ENCODE measurements around the gene MAGED1.
"Not testable (repeated sequence)": the region's sequence is repeated elsewhere in the genome, so short reads cannot be mapped to it uniquely, and the experiment has no call there.

The MAGED1 gene

DNA sequence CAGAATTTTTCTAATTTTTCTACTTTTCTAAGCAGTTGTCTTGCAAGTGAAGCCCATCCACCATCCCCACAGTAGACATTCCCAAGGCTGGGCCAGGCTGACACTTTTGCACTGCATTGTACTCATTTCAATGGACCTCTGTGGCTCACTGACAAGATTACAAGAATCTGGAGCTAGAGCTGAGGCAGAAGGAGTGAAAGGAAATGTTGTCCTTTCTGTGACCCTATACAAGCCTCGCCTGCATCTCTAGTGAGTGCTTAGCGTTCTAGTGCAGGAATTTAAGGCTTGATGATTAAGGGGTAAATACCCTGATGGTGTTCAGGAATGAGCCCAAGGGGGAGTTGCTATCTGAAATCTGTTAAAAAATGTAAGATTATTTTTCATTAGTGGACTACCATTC is 6.3 kb downstream of the MAGED1 start:
- DNase-seq, result no peak

DNA sequence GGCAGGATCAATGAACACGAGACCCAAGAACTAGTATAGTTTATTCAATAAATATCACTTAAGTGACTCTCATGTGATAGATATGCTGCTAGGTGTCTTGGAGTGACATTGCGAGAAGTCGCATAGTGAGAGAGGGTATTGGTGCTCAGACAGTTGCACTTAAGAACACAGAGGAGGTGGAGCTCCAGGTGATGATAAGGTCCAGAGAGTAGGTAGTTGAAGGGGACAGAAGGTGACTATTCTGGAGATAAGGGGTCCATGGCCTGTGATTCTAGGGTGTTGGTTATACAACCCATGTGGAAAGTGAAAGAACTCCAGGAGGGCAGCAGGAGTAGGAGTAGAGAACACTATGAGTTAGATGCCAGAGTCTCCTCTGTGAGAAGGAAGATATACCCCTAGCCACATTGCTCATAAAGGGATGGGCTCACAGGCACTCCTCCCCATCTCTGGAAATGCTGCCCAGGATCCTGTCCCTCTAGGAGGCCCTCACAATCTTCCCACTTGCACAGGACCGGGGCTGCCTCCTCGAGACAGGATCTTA is 9.2 kb downstream of the MAGED1 start:
- no peak for DNase-seq

DNA sequence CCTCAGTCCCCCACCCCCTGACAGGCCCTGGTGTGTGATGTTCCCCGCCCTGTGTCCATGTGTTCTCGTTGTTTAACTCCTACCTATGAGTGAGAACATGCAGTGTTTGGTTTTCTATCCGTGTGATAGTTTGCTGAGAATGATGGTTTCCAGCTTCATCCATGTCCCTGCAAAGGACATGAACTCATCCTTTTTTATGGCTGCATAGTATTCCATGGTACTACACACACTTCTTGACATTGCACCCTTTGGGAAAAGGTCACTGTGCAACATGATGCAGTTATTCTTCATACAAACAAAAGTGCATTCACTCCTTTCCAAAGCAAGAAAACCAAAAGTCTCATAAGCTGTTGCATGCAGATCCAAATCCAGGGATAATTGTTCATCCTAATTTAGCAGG is 11.7 kb downstream of the MAGED1 start:
- not testable (repeated sequence) for DNase-seq

DNA sequence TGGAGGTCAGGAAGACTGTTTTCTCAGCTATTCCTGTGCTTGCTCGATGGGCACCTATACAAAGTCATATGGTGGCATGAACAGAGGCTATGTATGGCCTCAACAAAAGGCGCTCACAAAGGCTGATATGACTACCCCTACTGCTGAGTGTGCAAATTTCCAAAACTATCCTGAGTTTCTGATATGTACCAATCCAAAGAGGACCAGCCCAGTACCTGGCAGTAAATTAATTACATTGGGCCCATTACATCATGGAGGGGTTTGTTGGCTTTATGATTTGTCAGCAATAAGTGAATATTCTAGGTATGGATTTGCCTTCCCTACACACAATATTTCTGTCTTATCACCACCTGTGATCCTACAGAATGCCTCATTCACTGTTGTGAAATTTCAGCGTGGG is 12.3 kb downstream of the MAGED1 start:
- no peak for DNase-seq

DNA sequence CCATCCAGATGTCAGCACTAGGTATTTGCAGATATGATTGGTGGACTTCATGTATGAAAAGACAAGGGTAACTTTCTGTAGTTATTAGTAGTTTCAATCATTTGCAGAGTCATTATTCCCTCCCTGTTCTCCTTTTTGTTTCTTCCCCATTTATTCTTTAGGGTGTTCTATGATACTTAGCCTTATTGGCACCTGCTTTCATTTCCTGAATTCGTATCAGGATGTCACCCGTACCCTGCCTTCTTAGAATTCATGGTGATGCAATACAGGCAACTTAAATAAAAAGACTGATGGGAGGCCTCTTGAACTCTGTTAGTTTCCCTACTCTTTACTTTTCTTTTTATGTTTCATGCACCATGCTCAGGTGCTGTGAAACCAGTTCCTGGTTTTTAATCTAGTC is 24.2 kb downstream of the MAGED1 start:
- DNase-seq, result no peak

DNA sequence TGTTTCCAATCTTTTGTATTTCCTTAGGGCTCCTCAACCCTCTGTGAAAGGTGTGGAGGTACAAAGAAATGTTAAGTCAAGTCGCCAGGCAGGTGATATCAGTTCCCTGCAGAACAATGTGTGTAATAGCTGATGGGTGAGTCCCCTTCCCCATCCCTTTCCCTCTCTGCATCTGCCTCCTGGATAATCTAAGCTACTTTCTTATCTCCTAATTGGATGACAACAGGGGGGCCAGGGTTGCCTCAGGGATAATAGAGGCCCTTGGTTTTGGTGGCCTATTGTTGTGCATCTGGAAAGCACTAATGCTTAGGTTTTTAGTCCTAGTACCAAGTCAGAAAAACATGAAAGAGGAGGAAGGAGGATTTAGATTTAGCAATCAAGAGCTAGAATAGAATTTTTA is 29.1 kb downstream of the MAGED1 start:
- no peak for DNase-seq

DNA sequence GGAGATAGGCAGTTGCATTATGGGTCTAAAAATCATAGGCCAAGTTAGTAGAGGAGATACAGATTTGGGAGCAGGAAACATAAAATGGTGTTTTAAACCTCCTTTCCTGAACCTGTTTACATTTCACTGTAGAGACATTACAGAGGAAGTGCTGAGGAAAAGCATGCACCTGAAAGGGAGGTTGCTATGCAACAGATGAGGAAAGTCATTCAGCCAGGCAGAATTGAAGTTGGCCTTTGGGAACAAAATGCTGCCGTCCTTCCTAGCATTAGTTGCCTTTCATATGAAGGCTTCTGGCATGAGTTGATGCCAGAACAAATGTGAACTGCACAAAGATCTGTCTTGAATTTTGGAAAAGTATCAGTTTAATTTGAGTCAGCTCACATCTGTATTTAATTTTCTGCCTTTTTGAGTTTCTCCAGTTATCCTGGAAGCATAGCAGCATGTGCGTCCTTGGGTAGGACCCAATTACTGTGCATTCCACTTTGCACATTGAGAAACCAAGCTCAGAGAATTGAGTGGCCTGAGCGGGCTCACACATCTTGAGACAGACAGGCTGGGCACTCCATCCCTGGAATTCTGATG is 38.2 kb downstream of the MAGED1 start:
- DNase-seq, result no peak
